Skin epidermis (tissue), 12 donors: ENCODE data around the gene S100A16.

Experiments
- H3K27ac ChIP-seq, 21 experiments: fragments of 200-600 bp; sonication (generic) in 11 of 21; one replicate each; pipeline ENCODE4 v1.5.0; 2020; ENCODE audit warnings: mild to moderate bottlenecking in 3 of 21, inconsistent platforms in 2 of 21, moderate library complexity in 2 of 21
- H3K4me3 ChIP-seq, 7 experiments: fragments of 200-600 bp; sonication (generic) in 2 of 7; one replicate each; pipeline ENCODE4 v1.5.0; 2020; ENCODE audit warnings: inconsistent platforms in 2 of 7, mild to moderate bottlenecking in 2 of 7, moderate library complexity in 1 of 7

S100A16 gene

GRCh38 chr1:153623101-153623500 is 10.2 kb upstream of the S100A16 start:
- H3K4me3 ChIP-seq: no peak overlapping the region
- H3K27ac ChIP-seq: peak overlapping the region in 1 of 21 experiments; percentile 26

- Histone ChIP-seq H3K27ac (no peak overlapping the region), H3K4me3 (no peak overlapping the region)
Measured at GRCh38 chr1:153619171-153619570, 6.2 kb upstream of the S100A16 start.

GRCh38 chr1:153617663-153618062 is 4.7 kb upstream of the S100A16 start:
- no peak overlapping the region for H3K4me3 ChIP-seq
- peak overlapping the region in 16 of 21 experiments; percentile 73 to 97 (median 84) for H3K27ac ChIP-seq

- Histone ChIP-seq H3K27ac (peak overlapping the region in 19 of 21 experiments; percentile 58 to 97 (median 83)), H3K4me3 (no peak overlapping the region)
Measured at GRCh38 chr1:153616917-153617311, 4.0 kb upstream of the S100A16 start.

GRCh38 chr1:153616144-153616916 is 3.4 kb upstream of the S100A16 start, which contains the start of gene S100A14:
S100A14 (minus strand) TSS chr1:153616325; CDS start chr1:153615858, 467 bp downstream.
- H3K27ac ChIP-seq: peak within 1 kb of the TSS; percentile 56 to 97 (median 83)
- peak within 1 kb of the TSS; percentile 20 to 53 (median 36) for H3K4me3 ChIP-seq

- H3K27ac ChIP-seq: peak overlapping the region; percentile 56 to 97 (median 83)
- H3K4me3 ChIP-seq: peak overlapping the region; percentile 20 to 53 (median 36)
Measured at GRCh38 chr1:153615406-153615805, 2.5 kb upstream of the S100A16 start.

- peak overlapping the region; percentile 20 to 53 (median 36) for H3K4me3 ChIP-seq
- peak overlapping the region in 18 of 21 experiments; percentile 24 to 97 (median 84) for H3K27ac ChIP-seq
Measured at GRCh38 chr1:153614906-153615305, 2.0 kb upstream of the S100A16 start.

GRCh38 chr1:153614189-153614900 is 1.4 kb upstream of the S100A16 start:
- H3K27ac ChIP-seq: peak overlapping the region in 16 of 21 experiments; percentile 24 to 97 (median 92)
- H3K4me3 ChIP-seq: peak overlapping the region; percentile 20 to 53 (median 36)

- Histone ChIP-seq H3K4me3 (peak overlapping the region in 3 of 7 experiments; percentile 52 to 73 (median 59)), H3K27ac (peak overlapping the region in 20 of 21 experiments; percentile 78 to 98 (median 94))
Measured at GRCh38 chr1:153613406-153613805, 469 bp upstream of the S100A16 start.

- H3K27ac ChIP-seq: peak overlapping the region; percentile 66 to 98 (median 93)
Measured at GRCh38 chr1:153612111-153612754, 704 bp downstream of the S100A16 start.

GRCh38 chr1:153611356-153611755 is 1.6 kb downstream of the S100A16 start:
- Histone ChIP-seq H3K4me3 (peak overlapping the region; percentile 42 to 73 (median 50)), H3K27ac (peak overlapping the region in 18 of 21 experiments; percentile 87 to 98 (median 94))

More at GRCh38 chr1:153612111-153612754, 704 bp downstream of the S100A16 start:
- peak overlapping the region; percentile 42 to 73 (median 50) for H3K4me3 ChIP-seq

- Histone ChIP-seq H3K27ac (peak overlapping the region in 20 of 21 experiments; percentile 49 to 98 (median 92)), H3K4me3 (peak overlapping the region; percentile 14 to 73 (median 50))
Measured at GRCh38 chr1:153610811-153611301, 2.1 kb downstream of the S100A16 start.

- peak overlapping the region; percentile 14 to 73 (median 50) for H3K4me3 ChIP-seq
- peak overlapping the region in 20 of 21 experiments; percentile 49 to 98 (median 90) for H3K27ac ChIP-seq
Measured at GRCh38 chr1:153610334-153610733, 2.6 kb downstream of the S100A16 start.

- Histone ChIP-seq H3K27ac (peak overlapping the region in 20 of 21 experiments; percentile 49 to 98 (median 90)), H3K4me3 (peak overlapping the region in 4 of 7 experiments; percentile 25 to 73 (median 39))
Measured at GRCh38 chr1:153609585-153609907, 3.4 kb downstream of the S100A16 start.

GRCh38 chr1:153608742-153609584 is 4.0 kb downstream of the S100A16 start:
- Histone ChIP-seq H3K4me3 (peak overlapping the region; percentile 20 to 73 (median 32)), H3K27ac (peak overlapping the region; percentile 34 to 98 (median 90))

- Histone ChIP-seq H3K4me3 (peak overlapping the region; percentile 20 to 73 (median 32)), H3K27ac (peak overlapping the region; percentile 34 to 98 (median 90))
Measured at GRCh38 chr1:153608089-153608682, 4.8 kb downstream of the S100A16 start.

- peak overlapping the region in 14 of 21 experiments; percentile 38 to 98 (median 92) for H3K27ac ChIP-seq
- H3K4me3 ChIP-seq: peak overlapping the region in 1 of 7 experiments; percentile 73
Measured at GRCh38 chr1:153607381-153607780, 5.6 kb downstream of the S100A16 start.

- no peak overlapping the region for H3K4me3 ChIP-seq
- H3K27ac ChIP-seq: peak overlapping the region in 3 of 21 experiments; percentile 14 to 95 (median 90)
Measured at GRCh38 chr1:153606194-153606593, 6.7 kb downstream of the S100A16 start.
